Gastroesophageal sphincter (tissue), 3 donors: ENCODE data around the gene LRRC75A.

Experiments used
- CTCF ChIP-seq, 4 experiments: fragments of 200-600 bp in 2 of 4; fragments of 450-650 bp in 2 of 4; sonication (generic) in 1 of 4; IDR thresholded peaks; one replicate each; pipeline ENCODE4 v1.5.1; 2017 to 2019; ENCODE audit warnings: antibody characterized with exemption in 4 of 4, mild to moderate bottlenecking in 2 of 4, moderate library complexity in 2 of 4
- EP300 ChIP-seq: sonication (generic); formaldehyde crosslinking; IDR thresholded peaks from one replicate; pipeline ENCODE4 v1.6.1; 2017; ENCODE audit warnings: antibody characterized with exemption, mild to moderate bottlenecking
- POLR2A ChIP-seq, 2 donors: fragments of 450-650 bp; IDR thresholded peaks; one replicate each; pipeline ENCODE4 v1.6.1; 2017; ENCODE audit warnings: antibody characterized with exemption in 2 of 2, mild to moderate bottlenecking in 2 of 2, moderate library complexity in 1 of 2
- POLR2AphosphoS5 ChIP-seq: sonication (generic); formaldehyde crosslinking; IDR thresholded peaks from one replicate; pipeline ENCODE4 v1.6.1; 2017; ENCODE audit warnings: antibody characterized with exemption

- no peak for TF ChIP-seq POLR2A (IDR thresholded peaks at IDR 0.05)
- no peak for TF ChIP-seq CTCF (IDR thresholded peaks at IDR 0.05)
- TF ChIP-seq POLR2AphosphoS5: no peak
- no peak for TF ChIP-seq EP300
Observed at GRCh38 chr17:16429083-16429482, 62.9 kb downstream of the LRRC75A start.
